Lung microvascular endothelial cell (primary cell): ENCODE data around the gene CERK. TPM values are rescaled to one million over a fixed set of nuclear protein-coding genes. Genes with fewer than 3 reads are reported as not detected.
A peak's percentile ranks its signal among the peaks of the same experiment; 100 is the strongest.

Experiments
- DNase-seq, 2 donors: peaks; one replicate each; pipeline versions ENCODE4 v3.0.0 to v3.0.0-alpha.2; 2010; ENCODE audit warnings: low read depth in 2 of 2
- total RNA-seq: library from RNA; depleted of rRNA; stranded (reverse); fragments of >200 nt; gene quantifications from 2 replicates; pipeline ENCODE4 v1.2.1, GENCODE V29; 2014

Gene CERK
- total RNA-seq, 1 donor from 2014 or later: 128 TPM

- no peak for DNase-seq
These were observed 28.6 kb upstream of the CERK start for GRCh38 chr22:46766611-46767010.

GRCh38 chr22:46764779-46765485 lies 26.9 kb upstream of the CERK start:
- DNase-seq: no peak

DNA sequence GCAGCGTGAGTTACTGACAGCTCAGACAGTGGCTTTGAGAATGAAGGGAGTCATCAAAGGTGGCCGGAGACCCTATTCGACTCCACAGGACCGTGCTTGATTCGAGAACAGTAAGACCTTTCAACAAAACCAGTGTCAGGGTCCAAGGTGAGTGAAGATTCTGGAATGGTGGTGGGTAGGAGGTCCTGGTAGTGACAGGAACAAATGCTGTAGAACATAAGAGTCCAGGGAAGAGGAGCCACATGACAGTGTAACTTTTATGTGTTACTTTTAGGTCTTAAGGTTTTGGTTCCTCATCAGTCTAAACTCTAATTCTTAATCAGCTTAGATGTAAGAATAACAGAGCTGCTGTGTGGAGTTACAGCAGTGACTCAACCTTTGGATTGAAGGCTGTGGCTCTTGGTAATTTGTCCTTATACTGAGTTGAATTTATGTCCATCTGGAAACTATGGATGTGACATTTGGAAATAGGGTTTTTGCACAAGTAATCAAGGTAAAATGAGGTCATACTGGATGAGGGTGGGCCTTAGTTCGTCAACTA lies 26.2 kb upstream of the CERK start:
- no peak for DNase-seq

- peak in 1 of 2 donors; percentile 29 for DNase-seq
These were observed 25.1 kb upstream of the CERK start for GRCh38 chr22:46763051-46763705.

- DNase-seq: peak; percentile 96 to 97
These were observed 24.4 kb upstream of the CERK start, which contains the start of gene TBC1D22A for GRCh38 chr22:46762238-46763050. Gene TBC1D22A (plus strand): TSS chr22:46762650. CDS start chr22:46762787, 137 bp downstream.

DNA sequence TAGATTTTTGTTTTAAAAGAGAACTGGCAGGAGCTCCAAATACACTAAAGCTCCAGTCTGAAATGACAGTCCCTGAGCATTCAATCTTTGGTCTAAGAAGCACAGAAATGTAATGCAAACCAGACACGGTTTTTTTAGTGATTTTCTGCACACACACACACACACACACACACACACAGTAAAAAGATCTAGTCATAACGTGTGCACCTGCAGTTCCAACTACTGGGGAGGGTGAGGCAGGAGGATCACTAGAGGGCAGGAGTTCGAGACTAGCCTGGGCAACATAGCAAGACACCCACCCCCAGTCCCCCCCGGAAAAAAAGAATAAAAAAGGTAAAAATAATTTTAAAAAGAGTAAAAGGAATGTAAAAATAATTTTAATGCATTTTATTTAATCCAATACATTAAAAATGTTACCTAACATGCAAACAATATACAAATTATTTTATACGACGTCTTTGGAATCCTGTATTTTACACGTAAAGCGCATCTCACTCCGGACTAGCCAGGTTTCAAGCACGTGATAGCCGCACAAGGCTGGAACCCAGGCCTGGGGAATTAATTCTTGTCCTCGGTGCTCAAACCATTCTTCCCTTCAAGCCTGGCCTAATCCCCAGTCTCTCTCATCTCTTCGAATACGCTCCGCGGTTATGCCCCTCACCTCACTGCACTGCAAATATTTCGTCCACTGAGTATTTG lies 23.6 kb upstream of the CERK start:
- no peak for DNase-seq

- no peak for DNase-seq
These were observed 23.0 kb upstream of the CERK start for GRCh38 chr22:46761017-46761416.

- peak; percentile 67 to 84 for DNase-seq
These were observed 20.8 kb upstream of the CERK start for GRCh38 chr22:46758867-46759290.

- no peak for DNase-seq
These were observed 20.1 kb upstream of the CERK start for GRCh38 chr22:46758121-46758520.

DNA sequence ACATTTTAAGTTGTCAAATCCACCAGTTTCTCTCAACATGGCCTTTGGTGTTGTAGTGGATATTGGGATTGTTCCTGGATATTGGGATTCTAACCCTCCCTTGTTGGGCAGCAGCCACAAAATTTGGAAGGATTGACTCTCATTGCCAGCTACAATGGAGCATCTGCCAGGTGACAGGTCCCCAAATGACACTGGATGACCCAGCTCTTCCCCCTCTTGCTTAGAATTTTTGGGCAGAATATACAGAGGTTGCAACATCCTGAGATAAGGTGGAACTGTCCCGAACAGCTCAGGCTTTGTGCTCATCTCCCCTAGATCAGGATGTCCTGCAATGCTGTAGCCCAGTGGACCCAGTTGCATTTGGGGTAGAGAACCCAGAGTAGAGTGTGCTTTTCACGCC lies 19.1 kb upstream of the CERK start:
- no peak for DNase-seq

DNA sequence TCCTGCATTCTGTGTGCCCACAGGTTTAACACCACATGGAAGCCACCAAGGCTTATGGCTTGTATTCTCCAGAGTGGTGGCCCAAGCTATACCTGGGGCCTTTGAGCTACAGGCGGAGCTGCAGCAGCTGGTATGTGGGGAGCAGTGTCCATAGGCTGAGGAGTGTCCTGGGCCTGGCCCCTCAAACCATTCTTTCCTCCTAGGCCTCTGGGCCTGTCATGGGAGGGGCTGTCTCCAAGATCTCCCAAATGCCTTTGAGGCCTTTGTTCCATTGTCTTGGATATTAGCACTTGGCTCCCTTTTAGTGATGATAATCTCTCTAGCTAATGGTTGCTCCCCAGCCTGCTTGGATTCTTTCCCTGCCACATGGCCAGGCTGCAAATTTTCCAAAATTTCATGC lies 18.0 kb upstream of the CERK start:
- no peak for DNase-seq

DNA sequence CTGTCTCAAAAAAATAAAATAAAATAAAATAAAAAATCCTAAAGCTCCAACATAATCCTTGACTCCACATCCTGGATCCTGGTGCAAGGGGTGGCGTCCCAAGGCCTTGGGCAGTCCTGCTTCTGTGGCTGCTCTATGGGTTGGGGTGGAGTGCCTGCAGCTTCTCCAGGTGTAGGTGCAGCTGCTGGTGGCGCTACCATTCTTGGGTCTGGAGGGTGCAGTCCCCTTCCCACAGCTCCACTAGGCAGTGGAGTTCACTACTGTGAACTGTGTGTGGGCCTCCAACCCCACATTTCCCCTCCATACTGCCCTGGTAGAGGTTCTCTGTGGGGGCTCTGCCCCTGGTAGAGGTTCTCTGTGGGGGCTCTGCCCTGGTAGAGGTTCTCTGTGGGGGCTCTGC lies 17.5 kb upstream of the CERK start:
- no peak for DNase-seq

DNA sequence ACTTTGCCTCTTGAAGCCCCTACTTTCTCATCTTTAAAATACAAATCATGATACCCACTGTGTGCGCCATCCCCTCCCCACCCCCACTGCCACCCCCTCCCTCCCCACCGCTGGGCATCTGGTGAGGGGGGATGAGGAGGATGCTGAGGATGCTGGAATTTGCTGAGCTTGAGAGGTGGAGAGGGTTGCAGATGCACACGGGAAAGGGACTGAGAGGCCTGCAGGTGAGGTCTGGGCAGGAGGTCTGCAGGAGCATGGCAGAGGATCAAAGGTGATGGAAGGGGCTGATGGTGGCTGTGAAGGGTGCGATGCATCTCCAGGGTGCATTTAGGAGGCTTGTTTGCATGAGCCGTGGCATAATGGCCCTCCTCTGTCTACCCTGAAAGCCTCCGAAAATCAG lies 16.8 kb upstream of the CERK start:
- no peak for DNase-seq

GRCh38 chr22:46754110-46754799 lies 16.2 kb upstream of the CERK start:
- DNase-seq: peak; percentile 99 to 100

GRCh38 chr22:46753761-46754109 lies 15.7 kb upstream of the CERK start:
- no peak for DNase-seq

- peak in 1 of 2 donors; percentile 57 for DNase-seq
These were observed 15.3 kb upstream of the CERK start for GRCh38 chr22:46753360-46753759.

DNA sequence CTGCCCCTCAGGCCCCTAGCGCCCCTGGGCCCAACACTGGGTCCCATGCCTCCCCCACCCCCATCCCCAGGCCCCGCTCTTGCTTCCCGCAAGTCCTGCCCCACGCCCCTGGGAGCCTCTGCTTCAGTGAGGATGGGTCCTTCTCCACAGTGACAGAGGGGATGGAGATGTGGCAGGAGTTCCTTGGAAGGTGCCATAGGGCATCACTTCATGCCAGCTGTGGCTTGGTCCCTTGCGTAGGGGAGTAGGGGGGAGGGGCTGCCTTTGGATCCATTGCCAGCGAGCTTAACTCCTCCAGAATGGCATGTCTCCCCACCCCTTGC lies 14.9 kb upstream of the CERK start:
- DNase-seq: no peak

DNA sequence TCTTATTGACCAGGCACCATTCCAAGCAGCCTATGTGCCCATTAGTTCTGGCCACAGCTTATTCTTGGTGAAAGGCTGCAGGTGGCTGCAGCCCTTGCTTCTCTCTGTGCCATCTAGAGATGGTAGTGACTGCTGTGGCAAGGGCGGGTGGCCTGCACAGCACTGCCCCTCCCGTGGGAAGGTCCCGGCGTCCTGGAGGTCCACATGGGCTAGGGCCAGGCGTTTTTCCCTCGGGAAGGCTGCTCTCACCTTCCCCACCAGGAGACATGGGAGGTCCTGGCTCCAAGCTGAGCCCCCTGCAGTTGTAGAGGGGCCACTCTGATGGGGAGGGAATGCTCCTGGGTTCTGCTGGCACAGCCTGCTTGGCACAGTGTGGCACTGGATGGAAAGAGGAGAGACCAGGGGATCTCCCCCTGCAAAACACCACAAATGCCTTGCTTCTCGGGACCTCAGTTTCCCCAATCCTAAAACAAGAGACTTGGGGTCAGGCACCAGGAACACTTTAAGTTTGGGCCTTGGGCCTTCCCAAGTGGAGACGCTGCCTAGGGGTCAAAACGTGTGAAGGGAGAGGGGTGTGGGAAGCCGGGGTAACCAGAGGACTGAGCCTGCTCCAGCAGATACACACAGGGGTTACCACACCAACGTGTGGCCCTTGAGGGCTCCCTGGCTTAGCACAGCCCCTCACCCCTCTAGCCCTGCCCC lies 14.4 kb upstream of the CERK start:
- DNase-seq: no peak

DNA sequence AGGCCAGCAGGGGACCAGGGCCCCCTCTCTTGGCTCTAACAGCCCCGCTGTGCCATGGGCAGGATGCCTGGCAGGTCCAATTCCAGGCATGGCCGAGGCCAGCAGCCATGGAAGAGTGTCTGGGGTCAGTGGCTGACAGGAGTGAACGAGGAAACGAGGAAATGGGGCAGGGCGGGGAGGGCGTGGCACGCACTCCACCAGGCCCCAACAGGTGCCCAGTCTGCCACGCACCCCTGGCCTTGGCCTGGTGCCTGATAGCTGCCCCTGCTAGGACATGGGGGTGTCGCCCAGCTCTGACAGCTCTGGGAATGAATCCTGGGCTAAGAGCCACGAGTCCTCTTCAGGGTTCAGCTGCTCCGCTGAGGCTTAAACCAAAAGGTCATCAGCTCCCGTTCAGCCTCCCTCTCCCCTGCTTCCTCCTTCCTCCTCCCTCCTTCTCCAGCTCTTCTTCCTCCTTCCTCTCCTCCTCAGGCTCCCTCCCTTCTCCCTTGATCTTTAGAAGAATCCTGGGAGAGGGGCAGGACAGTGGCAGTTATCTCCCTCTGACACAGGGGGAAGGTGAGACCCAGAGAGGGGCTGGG lies 12.9 kb upstream of the CERK start:
- no peak for DNase-seq

DNA sequence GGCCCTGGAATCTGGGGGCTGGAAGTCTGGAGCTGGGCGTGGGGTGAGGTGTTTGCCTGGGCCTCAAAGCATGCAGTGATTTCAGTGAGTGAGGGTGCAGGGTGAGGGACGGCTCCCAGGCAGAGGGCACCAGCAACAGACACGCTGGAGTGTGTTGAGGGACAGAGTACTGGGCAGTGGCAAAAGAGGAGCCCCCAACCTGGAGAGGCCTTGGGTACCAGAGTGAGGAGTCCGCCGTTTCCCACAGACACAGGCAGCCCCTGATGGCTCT lies 12.4 kb upstream of the CERK start:
- DNase-seq: no peak
